ENCODE data around the gene TRMT61A. TPM values are rescaled to one million over a fixed set of nuclear protein-coding genes. Genes with fewer than 3 reads are reported as not detected.

Gene TRMT61A
- total and polyA plus RNA-seq, 2 of the 4 experiments (the other 2 are of a cell fraction): 5.7 to 16.2 TPM

DNA sequence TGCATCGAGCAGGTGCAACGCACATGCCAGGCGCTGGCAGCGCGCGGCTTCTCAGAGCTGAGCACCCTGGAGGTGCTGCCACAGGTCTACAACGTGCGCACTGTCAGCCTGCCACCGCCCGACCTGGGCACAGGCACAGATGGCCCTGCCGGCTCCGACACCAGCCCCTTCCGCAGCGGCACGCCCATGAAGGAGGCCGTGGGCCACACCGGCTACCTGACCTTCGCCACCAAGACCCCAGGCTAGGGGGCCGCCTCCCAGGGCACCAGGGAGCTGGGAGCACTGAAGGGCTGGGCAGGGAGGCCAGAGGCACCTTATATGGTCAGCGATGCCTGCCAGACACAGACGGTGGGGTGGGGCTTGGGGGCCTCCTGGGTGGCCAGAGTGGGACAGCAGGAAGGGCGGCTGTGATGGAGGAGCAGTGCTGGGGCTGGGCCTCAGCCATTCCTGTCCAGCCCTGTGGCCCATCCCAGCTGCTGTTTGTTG lies 5.6 kb downstream of the TRMT61A start:
- H2AK9ac ChIP-seq (replicated peaks; ENCODE audit: low read depth, low read length, poor library complexity): no peak overlapping the region

More for the DNA sequence above, 5.6 kb downstream of the TRMT61A start:
- Histone ChIP-seq H2BK20ac (ENCODE audit: low read depth, low read length) (no peak overlapping the region), H3K4me1 (ENCODE audit: control insufficient read depth, insufficient read depth, low read length) (peaks cover 6% of the 10 kb centered on the region), H3K4ac (ENCODE audit: low read depth, low read length) (no peak overlapping the region), H3K9me3 (ENCODE audit: control insufficient read depth, insufficient read depth, low read length) (no peaks in the 10 kb centered on the region), H3K23ac (ENCODE audit: low read depth, low read length) (no peak overlapping the region), H3K4me3 (ENCODE audit: insufficient read depth, low read depth, low read length) (no peak overlapping the region), H4K8ac (ENCODE audit: low read depth in 2 of 2, low read length in 2 of 2) (no peak overlapping the region), H4K91ac (ENCODE audit: insufficient read depth, low read depth, low read length) (no peak overlapping the region), H4K5ac (ENCODE audit: low read depth, low read length) (no peak overlapping the region), H2BK5ac (ENCODE audit: low read depth, low read length, poor library complexity, severe bottlenecking) (no peak overlapping the region), H3K14ac (replicated peaks; ENCODE audit: low read depth, low read length) (no peak overlapping the region), H4K20me1 (ENCODE audit: insufficient read depth, low read length) (peaks cover 26% of the 10 kb centered on the region), H2BK120ac (ENCODE audit: low read depth, low read length) (no peak overlapping the region), H2AFZ (replicated peaks; ENCODE audit: low read length, poor library complexity) (no peak overlapping the region), H3K9me1 (ENCODE audit: insufficient read depth, low read length) (peaks cover 9% of the 10 kb centered on the region), H3K56ac (ENCODE audit: extremely low read depth, insufficient read depth, low read length) (no peak overlapping the region), H2AK5ac (ENCODE audit: low read depth, low read length) (no peak overlapping the region), H3K4me2 (ENCODE audit: low read depth, low read length) (no peak overlapping the region), H3K18ac (ENCODE audit: low read depth, low read length) (no peak overlapping the region), H3K27ac (ENCODE audit: insufficient read depth, low read length) (no peak overlapping the region), H3K79me1 (ENCODE audit: low read depth in 1 of 2, low read length in 2 of 2) (peaks cover 0 to 29% of the 10 kb centered on the region in 2 experiments; a peak in 3 of 4 replicates), H3K27me3 (ENCODE audit: control insufficient read depth, insufficient read depth, low read length) (no peaks in the 10 kb centered on the region), H3K9ac (ENCODE audit: low read depth, low read length) (no peak overlapping the region), H2BK15ac (ENCODE audit: low read depth, low read length) (no peak overlapping the region), H3K36me3 (ENCODE audit: control insufficient read depth, insufficient read depth, low read length) (peaks cover 12% of the 10 kb centered on the region; the same call in 1 of the 2 replicates)
- dilution Hi-C loops (cut with HindIII; ENCODE audit: low sequenced_read_pairs, unreplicated experiment) (no loop called here), intact Hi-C loops (cut with micrococcal nuclease) (no loop called here), in situ Hi-C loops (cut with MboI; ENCODE audit: low sequenced_read_pairs) (no loop called here)
- no TSS peak for BruUV-seq (replicated peaks)
- WGBS, 2 experiments (ENCODE audit: extremely low coverage in 2 of 2, insufficient read length in 1 of 2): 90% methylated on average over 13 of the region's 22 CpGs; no CpG with 5 or more reads in 1 of the 2 experiments
- no peak for ATAC-seq (ENCODE audit: low read depth)
- no peak for DNase-seq
- no peak for TF ChIP-seq MAZ (IDR thresholded peaks at IDR 0.05; ENCODE audit: borderline replicate concordance, low read depth, low read length)
- no peak for TF ChIP-seq FOS (IDR thresholded peaks at IDR 0.05; ENCODE audit: low read depth, low read length)
- no peak for TF ChIP-seq RFX5 (IDR thresholded peaks at IDR 0.05; ENCODE audit: low read depth, low read length)
- TF ChIP-seq RAD21 (IDR thresholded peaks at IDR 0.05; ENCODE audit: low read length): no peak
- no peak for TF ChIP-seq MAFK (IDR thresholded peaks at IDR 0.05; ENCODE audit: low read depth, low read length)
- TF ChIP-seq NFE2L2 (IDR thresholded peaks at IDR 0.05; ENCODE audit: low read depth, low read length): no peak
- TF ChIP-seq RCOR1 (IDR thresholded peaks at IDR 0.05; ENCODE audit: insufficient replicate concordance, low read length): no peak
- TF ChIP-seq POLR2A (IDR thresholded peaks at IDR 0.05; ENCODE audit: low read depth, low read length): no peak
- no peak for TF ChIP-seq SMC3 (IDR thresholded peaks at IDR 0.05; ENCODE audit: low read depth, low read length)
- TF ChIP-seq CHD1 (IDR thresholded peaks at IDR 0.05; ENCODE audit: low read depth, low read length): no peak
- TF ChIP-seq, protein P1, sequence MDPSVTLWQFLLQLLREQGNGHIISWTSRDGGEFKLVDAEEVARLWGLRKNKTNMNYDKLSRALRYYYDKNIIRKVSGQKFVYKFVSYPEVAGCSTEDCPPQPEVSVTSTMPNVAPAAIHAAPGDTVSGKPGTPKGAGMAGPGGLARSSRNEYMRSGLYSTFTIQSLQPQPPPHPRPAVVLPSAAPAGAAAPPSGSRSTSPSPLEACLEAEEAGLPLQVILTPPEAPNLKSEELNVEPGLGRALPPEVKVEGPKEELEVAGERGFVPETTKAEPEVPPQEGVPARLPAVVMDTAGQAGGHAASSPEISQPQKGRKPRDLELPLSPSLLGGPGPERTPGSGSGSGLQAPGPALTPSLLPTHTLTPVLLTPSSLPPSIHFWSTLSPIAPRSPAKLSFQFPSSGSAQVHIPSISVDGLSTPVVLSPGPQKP (IDR thresholded peaks at IDR 0.05; ENCODE audit: borderline replicate concordance, low read depth, low read length): no peak
- TF ChIP-seq, protein P2, sequence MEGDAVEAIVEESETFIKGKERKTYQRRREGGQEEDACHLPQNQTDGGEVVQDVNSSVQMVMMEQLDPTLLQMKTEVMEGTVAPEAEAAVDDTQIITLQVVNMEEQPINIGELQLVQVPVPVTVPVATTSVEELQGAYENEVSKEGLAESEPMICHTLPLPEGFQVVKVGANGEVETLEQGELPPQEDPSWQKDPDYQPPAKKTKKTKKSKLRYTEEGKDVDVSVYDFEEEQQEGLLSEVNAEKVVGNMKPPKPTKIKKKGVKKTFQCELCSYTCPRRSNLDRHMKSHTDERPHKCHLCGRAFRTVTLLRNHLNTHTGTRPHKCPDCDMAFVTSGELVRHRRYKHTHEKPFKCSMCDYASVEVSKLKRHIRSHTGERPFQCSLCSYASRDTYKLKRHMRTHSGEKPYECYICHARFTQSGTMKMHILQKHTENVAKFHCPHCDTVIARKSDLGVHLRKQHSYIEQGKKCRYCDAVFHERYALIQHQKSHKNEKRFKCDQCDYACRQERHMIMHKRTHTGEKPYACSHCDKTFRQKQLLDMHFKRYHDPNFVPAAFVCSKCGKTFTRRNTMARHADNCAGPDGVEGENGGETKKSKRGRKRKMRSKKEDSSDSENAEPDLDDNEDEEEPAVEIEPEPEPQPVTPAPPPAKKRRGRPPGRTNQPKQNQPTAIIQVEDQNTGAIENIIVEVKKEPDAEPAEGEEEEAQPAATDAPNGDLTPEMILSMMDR (conservative IDR thresholded peaks at IDR 0.05; ENCODE audit: low read depth, low read length): no peak
- TF ChIP-seq CEBPB (IDR thresholded peaks at IDR 0.05; ENCODE audit: low read depth, low read length): no peak
- TF ChIP-seq BHLHE40 (IDR thresholded peaks at IDR 0.05; ENCODE audit: low read depth, low read length): no peak
- TF ChIP-seq MXI1 (IDR thresholded peaks at IDR 0.05; ENCODE audit: borderline replicate concordance, low read depth, low read length): no peak
- TF ChIP-seq, protein P3, sequence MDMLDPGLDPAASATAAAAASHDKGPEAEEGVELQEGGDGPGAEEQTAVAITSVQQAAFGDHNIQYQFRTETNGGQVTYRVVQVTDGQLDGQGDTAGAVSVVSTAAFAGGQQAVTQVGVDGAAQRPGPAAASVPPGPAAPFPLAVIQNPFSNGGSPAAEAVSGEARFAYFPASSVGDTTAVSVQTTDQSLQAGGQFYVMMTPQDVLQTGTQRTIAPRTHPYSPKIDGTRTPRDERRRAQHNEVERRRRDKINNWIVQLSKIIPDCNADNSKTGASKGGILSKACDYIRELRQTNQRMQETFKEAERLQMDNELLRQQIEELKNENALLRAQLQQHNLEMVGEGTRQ (IDR thresholded peaks at IDR 0.05; ENCODE audit: low read depth, low read length): no peak
- POLR2A ChIA-PET (ENCODE audit: unreplicated experiment): no interaction called here
- CTCF ChIA-PET: no interaction called here
